OCI-LY3 (cell line): Measurements from ENCODE around the gene LTBP3.

Experiments
- H2AFZ ChIP-seq: fragments of 200-600, 300-600 bp; shearing (Covaris generic); 2 replicates; pipeline ENCODE4 v1.6.0; 2014; ENCODE audit warnings: antibody characterized with exemption, low read depth, low read length
- H3K27ac ChIP-seq: fragments of 200-600, 300-600 bp; sonication (generic); 2 replicates; pipeline ENCODE4 v1.5.1; 2014; ENCODE audit warnings: mild to moderate bottlenecking, low read length, moderate library complexity, mixed read lengths
- H3K27me3 ChIP-seq: fragments of 200-600, 300-600 bp; sonication (generic); 2 replicates; pipeline ENCODE4 v1.6.1; 2014; ENCODE audit warnings: low read depth, low read length, mixed read lengths
- H3K36me3 ChIP-seq: fragments of 200-600, 300-600 bp; sonication (generic); replicated peaks from 2 replicates; pipeline ENCODE3; 2014; ENCODE audit warnings: low read depth, low read length, mixed read lengths
- H3K4me1 ChIP-seq: fragments of 300-600, 200-600 bp; sonication (generic); 2 replicates; pipeline ENCODE4 v1.6.1; 2014; ENCODE audit warnings: low read length, mixed read lengths
- H3K4me2 ChIP-seq: fragments of 200-600, 300-600 bp; sonication (generic); 2 replicates; pipeline ENCODE4 v1.6.1; 2014; ENCODE audit warnings: low read length, mixed read lengths
- H3K4me3 ChIP-seq: fragments of 300-600, 200-600 bp; sonication (generic); 2 replicates; pipeline ENCODE4 v1.5.1; 2014; ENCODE audit warnings: antibody characterized with exemption, mild to moderate bottlenecking, low read length, moderate library complexity
- H3K79me2 ChIP-seq: fragments of 300-600, 200-600 bp; shearing (Covaris generic); 2 replicates; pipeline ENCODE4 v1.6.1; 2014; ENCODE audit warnings: mild to moderate bottlenecking, low read length, mixed read lengths
- H3K9ac ChIP-seq: fragments of 300-600, 200-600 bp; shearing (Covaris generic); 2 replicates; pipeline ENCODE4 v1.6.0; 2014; ENCODE audit warnings: mild to moderate bottlenecking, low read length, moderate library complexity
- H3K9me3 ChIP-seq: fragments of 200-600, 300-600 bp; shearing (Covaris generic); 2 replicates; pipeline ENCODE4 v1.6.1; 2014; ENCODE audit warnings: low read length, mixed read lengths; ENCODE audit not compliant: insufficient read depth
- H4K20me1 ChIP-seq: fragments of 200-600, 300-600 bp; sonication (generic); 2 replicates; pipeline ENCODE4 v1.6.1; 2016; ENCODE audit warnings: low read length, mixed read lengths; ENCODE audit not compliant: insufficient read depth
- EZH2phosphoT487 ChIP-seq: fragments of 200-600 bp; shearing (Covaris generic); IDR thresholded peaks from 2 replicates; pipeline ENCODE4 v1.6.1; 2018; ENCODE audit warnings: antibody characterized with exemption, mixed run types, low read depth
- TF ChIP-seq, protein P1 (sequence below): fragments of 200-600, 300-600 bp; sonication (generic); IDR thresholded peaks from 2 replicates; pipeline ENCODE4 v1.5.1; 2014; ENCODE audit warnings: antibody characterized with exemption, low read length, low read depth

LTBP3 gene

DNA sequence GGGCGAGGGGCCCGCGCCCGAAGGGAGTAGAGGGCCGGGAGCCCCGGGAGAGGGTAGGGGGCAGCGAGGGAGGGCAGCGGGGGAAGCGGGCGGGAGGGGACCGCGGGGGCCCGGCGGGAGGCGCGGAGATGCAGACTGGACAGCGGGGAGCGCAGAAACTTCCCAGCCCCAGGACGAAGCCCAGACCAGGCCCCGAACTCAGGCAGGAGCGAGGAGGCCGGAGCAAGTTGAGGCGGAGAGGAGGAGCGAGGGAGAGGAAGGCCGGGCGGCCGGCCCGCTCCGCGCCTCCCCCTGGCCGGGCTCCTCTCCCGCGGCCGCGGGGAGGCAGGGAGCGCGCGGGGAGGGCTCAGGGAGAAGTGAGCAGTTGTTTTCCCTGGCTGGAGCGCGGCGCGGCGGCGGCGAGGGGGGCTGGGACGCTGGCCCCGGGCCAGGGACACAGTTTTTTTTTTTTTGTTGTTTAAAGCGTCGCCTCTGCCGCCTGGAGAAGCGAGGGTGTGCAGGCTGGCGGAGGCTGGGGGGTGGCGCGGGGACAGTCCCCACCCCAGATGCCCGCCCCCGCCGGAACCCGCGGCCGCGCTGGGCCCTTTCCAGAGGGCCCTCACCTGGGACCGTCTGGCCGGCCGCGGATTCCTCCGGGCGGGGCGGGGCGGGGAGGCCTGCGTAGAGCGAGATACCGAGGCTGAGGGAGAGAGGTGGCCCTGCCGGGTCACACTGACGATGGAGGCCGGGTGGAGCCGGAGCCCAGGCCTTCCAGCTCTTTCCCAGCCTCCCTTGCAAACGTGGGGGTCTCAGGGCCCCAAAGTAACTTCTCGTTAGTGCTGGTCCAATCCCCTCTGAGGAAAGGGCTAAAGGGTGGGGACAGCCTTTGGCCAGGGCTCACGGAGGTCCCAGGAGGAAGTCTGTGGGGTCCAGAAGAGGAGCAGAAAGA lies at the start of gene LTBP3:
Gene LTBP3, minus strand, starts transcription at position 358 of the 928 bp plus-strand sequence. CDS start 400 bp downstream, outside the sequence.
- Histone ChIP-seq H3K27ac (no peak within 1 kb of the TSS), H3K4me2 (peak within 1 kb of the TSS; percentile 83), H2AFZ (peak within 1 kb of the TSS; percentile 64), H3K36me3 (no peaks in the 10 kb centered on the region), H3K79me2 (no peaks in the 10 kb centered on the region), H3K9me3 (no peaks in the 10 kb centered on the region), H3K9ac (peak within 1 kb of the TSS; percentile 69), H3K27me3 (peaks cover 9% of the 10 kb centered on the region), H3K4me3 (peak within 1 kb of the TSS; percentile 80), H4K20me1 (no peaks in the 10 kb centered on the region), H3K4me1 (peaks cover 12% of the 10 kb centered on the region)
- TF ChIP-seq, protein P1, sequence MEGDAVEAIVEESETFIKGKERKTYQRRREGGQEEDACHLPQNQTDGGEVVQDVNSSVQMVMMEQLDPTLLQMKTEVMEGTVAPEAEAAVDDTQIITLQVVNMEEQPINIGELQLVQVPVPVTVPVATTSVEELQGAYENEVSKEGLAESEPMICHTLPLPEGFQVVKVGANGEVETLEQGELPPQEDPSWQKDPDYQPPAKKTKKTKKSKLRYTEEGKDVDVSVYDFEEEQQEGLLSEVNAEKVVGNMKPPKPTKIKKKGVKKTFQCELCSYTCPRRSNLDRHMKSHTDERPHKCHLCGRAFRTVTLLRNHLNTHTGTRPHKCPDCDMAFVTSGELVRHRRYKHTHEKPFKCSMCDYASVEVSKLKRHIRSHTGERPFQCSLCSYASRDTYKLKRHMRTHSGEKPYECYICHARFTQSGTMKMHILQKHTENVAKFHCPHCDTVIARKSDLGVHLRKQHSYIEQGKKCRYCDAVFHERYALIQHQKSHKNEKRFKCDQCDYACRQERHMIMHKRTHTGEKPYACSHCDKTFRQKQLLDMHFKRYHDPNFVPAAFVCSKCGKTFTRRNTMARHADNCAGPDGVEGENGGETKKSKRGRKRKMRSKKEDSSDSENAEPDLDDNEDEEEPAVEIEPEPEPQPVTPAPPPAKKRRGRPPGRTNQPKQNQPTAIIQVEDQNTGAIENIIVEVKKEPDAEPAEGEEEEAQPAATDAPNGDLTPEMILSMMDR, result no peak
- TF ChIP-seq EZH2phosphoT487, result no peak

DNA sequence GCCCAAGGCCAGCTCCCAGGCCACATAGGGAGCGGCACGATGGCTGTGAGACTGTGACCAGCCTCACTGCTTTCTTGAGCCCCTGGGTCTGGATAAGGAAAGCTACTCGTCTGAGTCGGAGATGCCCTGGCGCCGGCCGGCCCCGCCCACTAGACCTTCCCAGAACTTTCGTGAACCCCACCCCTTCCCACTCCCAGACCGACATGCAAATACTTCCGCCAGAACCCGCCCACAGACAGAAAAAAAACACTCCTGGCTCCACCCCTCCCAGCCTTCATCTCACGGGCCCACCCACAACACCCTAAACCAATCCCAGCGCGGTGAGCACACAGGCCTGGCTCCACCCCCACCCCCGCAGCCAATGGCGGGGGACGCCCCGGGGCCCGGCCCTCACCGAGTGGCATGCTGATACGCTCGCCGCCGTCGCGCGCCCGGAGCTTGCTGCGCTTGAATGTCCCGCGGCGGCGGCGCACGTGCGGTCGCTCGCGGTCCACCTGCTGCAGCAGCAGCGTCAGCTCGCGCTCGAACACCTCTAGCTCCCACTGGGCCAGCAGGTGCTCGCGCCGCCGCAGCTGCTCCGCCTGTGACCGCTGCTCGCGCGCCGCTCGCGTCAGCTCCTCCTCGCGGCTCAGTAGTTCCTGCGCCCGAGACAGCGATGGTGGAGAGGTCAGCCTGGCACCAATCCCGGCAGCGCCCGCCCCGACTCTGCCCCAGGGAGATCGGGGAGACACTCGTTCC lies 48.9 kb upstream of the LTBP3 start:
- no peak for TF ChIP-seq EZH2phosphoT487
- TF ChIP-seq, protein P1, result no peak
- Histone ChIP-seq H3K36me3 (peaks cover 49% of the 10 kb centered on the region), H3K79me2 (peaks cover 17% of the 10 kb centered on the region), H3K4me3 (no peak overlapping the region), H3K9me3 (no peaks in the 10 kb centered on the region), H3K9ac (no peak overlapping the region), H2AFZ (no peak overlapping the region), H3K4me2 (no peak overlapping the region), H4K20me1 (peaks cover 4% of the 10 kb centered on the region), H3K27me3 (no peaks in the 10 kb centered on the region), H3K27ac (no peak overlapping the region), H3K4me1 (no peaks in the 10 kb centered on the region; the same call in 1 of the 2 replicates)

DNA sequence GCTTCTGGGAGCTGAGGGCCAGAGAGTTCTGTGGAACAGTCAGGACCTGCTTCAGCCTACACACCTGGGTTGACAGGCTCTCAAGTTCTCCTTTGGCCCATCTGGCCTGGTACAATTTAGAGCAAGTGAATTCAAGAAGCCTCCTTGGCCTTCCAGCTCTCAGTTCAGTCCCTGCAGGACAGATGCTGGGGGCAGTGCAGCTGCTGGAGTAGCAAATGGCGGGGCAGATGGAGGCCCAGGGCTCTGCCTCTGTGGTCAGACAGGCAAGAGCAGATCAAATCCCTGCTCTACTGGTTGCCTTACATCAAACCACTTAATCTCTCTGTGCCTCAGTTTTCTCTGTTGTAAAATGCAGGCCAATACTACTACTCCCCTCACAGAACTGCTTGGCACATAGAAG lies 46.1 kb upstream of the LTBP3 start:
- TF ChIP-seq EZH2phosphoT487, result no peak
- TF ChIP-seq, protein P1, result no peak
- H4K20me1 ChIP-seq, result no peaks in the 10 kb centered on the region
- H3K36me3 ChIP-seq, result peaks cover 43% of the 10 kb centered on the region
- H3K79me2 ChIP-seq, result no peaks in the 10 kb centered on the region
- no peak overlapping the region for H3K4me3 ChIP-seq
- H3K27me3 ChIP-seq, result no peaks in the 10 kb centered on the region
- H3K4me2 ChIP-seq, result no peak overlapping the region
- no peaks in the 10 kb centered on the region for H3K9me3 ChIP-seq
- H3K27ac ChIP-seq, result no peak overlapping the region
- no peak overlapping the region for H3K9ac ChIP-seq
- no peak overlapping the region for H2AFZ ChIP-seq
- H3K4me1 ChIP-seq, result no peaks in the 10 kb centered on the region

- H3K79me2 ChIP-seq, result no peaks in the 10 kb centered on the region
- TF ChIP-seq, protein P1, result no peak
- TF ChIP-seq EZH2phosphoT487, result no peak
- no peak overlapping the region for H2AFZ ChIP-seq
- no peaks in the 10 kb centered on the region for H3K27me3 ChIP-seq
- no peak overlapping the region for H3K9ac ChIP-seq
- no peak overlapping the region for H3K4me3 ChIP-seq
- H3K36me3 ChIP-seq, result peaks cover 32% of the 10 kb centered on the region
- H3K27ac ChIP-seq, result no peak overlapping the region
- H3K4me2 ChIP-seq, result no peak overlapping the region
- no peaks in the 10 kb centered on the region for H3K4me1 ChIP-seq
- H3K9me3 ChIP-seq, result no peaks in the 10 kb centered on the region
- H4K20me1 ChIP-seq, result no peaks in the 10 kb centered on the region
These were observed 41.7 kb upstream of the LTBP3 start for GRCh38 chr11:65599955-65600246.
